Measurements from ENCODE around the gene SPSB3. TPM values are rescaled to one million over a fixed set of nuclear protein-coding genes. Genes with fewer than 3 reads are reported as not detected.
A peak's percentile ranks its signal among the peaks of the same experiment; 100 is the strongest.

Gene SPSB3
- total and polyA plus RNA-seq, 9 of the 15 experiments (the other 6 are each of a cell fraction or from before 2014, with no cell fraction given) = 0.39 to 37.4 (median 7.1) TPM

DNA sequence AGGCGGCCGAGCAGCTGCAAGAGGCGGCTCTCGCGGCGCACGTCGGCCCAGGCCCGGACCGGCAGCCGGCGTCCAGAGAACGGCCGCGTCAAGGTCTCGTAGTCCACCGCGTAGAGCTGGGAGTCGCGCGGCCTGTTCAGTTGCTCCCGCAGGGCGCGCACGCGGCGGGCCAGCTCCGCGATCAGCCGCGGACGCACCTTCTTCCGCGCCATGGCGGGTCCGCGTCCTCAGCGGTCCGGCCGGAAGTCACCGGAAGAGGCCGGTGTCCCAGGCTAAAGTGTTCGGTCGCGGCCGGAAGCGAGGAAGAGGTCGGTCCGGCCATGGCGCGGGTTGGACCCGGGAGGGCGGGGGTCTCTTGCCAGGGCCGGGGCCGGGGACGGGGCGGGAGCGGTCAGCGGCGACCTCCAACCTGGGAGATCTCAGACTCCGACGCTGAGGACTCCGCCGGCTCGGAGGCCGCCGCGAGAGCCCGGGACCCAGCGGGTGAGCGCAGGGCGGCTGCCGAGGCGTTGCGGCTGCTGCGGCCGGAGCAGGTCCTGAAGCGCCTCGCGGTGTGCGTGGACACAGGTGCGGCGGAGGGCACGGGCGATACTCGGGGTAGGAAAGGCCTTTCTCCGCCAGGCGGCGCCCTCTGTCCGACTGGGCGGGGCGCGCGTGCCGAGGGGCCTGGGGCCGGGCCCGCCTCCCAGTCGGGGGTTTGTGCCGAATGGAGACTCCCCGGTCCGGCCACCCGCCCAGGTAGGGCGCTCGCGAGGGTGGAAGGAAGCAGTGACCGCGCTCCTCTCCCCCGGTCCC lies 9.3 kb downstream of the SPSB3 start, which contains the start of gene MRPS34 (continued):
- TF ChIP-seq SIN3A (IDR thresholded peaks at IDR 0.05; ENCODE audit: borderline replicate concordance in 2 of 2, control insufficient read depth in 1 of 2, low read depth in 2 of 2, low read length in 2 of 2) (peak; percentile 81 to 85; a peak in 3 of 4 replicates), NR4A1 (CRISPR knock-in tag; IDR thresholded peaks at IDR 0.05) (peak; percentile 59; the same call in 1 of the 2 replicates), NR4A1 (tag; IDR thresholded peaks at IDR 0.05) (0 out of 2 replicates have a peak, but pooled peaks have one; percentile 51), ZNF239 (CRISPR knock-in tag; IDR thresholded peaks at IDR 0.05) (peak; percentile 39; the same call in 1 of the 2 replicates), AFF4 (CRISPR knock-in tag; IDR thresholded peaks at IDR 0.05) (0 out of 2 replicates have a peak, but pooled peaks have one; percentile 27), ATF6 (CRISPR knock-in tag; IDR thresholded peaks at IDR 0.05) (peak; percentile 43; the same call in 1 of the 2 replicates), ETV1 (tag; conservative IDR thresholded peaks at IDR 0.05; ENCODE audit: low read depth) (peak; percentile 85), TBL1XR1 (IDR thresholded peaks at IDR 0.05; ENCODE audit: low read length in 2 of 2) (no peak), CHD1 (IDR thresholded peaks at IDR 0.05; ENCODE audit: low read length) (peak; percentile 80), MTA3 (IDR thresholded peaks at IDR 0.05; ENCODE audit: borderline replicate concordance) (peak; percentile 56; the same call in 1 of the 2 replicates), NR2F6 (CRISPR knock-in tag; IDR thresholded peaks at IDR 0.05) (peak; percentile 9; the same call in 1 of the 2 replicates), STAG1 (CRISPR knock-in tag; IDR thresholded peaks at IDR 0.05; ENCODE audit: borderline replicate concordance) (peak; percentile 40; the same call in 1 of the 2 replicates), PRPF4 (IDR thresholded peaks at IDR 0.05; ENCODE audit: insufficient read depth, low read depth, low read length, poor library complexity, severe bottlenecking) (peak; percentile 79), POLR2G (IDR thresholded peaks at IDR 0.05; ENCODE audit: low read depth, low read length) (peak; percentile 90), ETV5 (CRISPR knock-in tag; IDR thresholded peaks at IDR 0.05; ENCODE audit: low read depth) (peak; percentile 91), NONO (IDR thresholded peaks at IDR 0.05; ENCODE audit: low read depth in 2 of 2, low read length in 1 of 2) (peak; percentile 53 to 78; a peak in 2 of 4 replicates), SRSF3 (IDR thresholded peaks at IDR 0.05; ENCODE audit: insufficient read depth, low read length) (no peak)
- TF ChIP-seq, protein P1, sequence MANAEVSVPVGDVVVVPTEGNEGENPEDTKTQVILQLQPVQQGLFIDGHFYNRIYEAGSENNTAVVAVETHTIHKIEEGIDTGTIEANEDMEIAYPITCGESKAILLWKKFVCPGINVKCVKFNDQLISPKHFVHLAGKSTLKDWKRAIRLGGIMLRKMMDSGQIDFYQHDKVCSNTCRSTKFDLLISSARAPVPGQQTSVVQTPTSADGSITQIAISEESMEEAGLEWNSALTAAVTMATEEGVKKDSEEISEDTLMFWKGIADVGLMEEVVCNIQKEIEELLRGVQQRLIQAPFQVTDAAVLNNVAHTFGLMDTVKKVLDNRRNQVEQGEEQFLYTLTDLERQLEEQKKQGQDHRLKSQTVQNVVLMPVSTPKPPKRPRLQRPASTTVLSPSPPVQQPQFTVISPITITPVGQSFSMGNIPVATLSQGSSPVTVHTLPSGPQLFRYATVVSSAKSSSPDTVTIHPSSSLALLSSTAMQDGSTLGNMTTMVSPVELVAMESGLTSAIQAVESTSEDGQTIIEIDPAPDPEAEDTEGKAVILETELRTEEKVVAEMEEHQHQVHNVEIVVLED (CRISPR knock-in tag; IDR thresholded peaks at IDR 0.05) = peak; percentile 56; the same call in 1 of the 2 replicates

Measured in K562 (cell line).